ENCODE measurements around the gene ING2. TPM values are rescaled to one million over a fixed set of nuclear protein-coding genes. Genes with fewer than 3 reads are reported as not detected.

The ING2 gene
- total RNA-seq, 2 donors from 2014 or later: 9.1 to 11.2 TPM

- DNase-seq (no peak), ATAC-seq (no peak)
- Mint-ChIP-seq H3K36me3 (ENCODE audit: low read depth) (peaks cover 7% of the 10 kb centered on the region), H3K4me3 (peak overlapping the region; percentile 94), H3K27me3 (no peaks in the 10 kb centered on the region), H3K27ac (peak overlapping the region; percentile 89), H3K4me1 (peaks cover 16% of the 10 kb centered on the region)
- no peaks in the 10 kb centered on the region for H3K9me3 ChIP-seq (ENCODE audit: control insufficient read depth, low read length, poor library complexity, severe bottlenecking)
Observed at GRCh38 chr4:183506389-183506735, 1.5 kb downstream of the ING2 start.

- peaks cover 7% of the 10 kb centered on the region for H3K36me3 Mint-ChIP-seq (ENCODE audit: low read depth)
- H3K27ac Mint-ChIP-seq: peak overlapping the region; percentile 89
- H3K4me1 Mint-ChIP-seq: peaks cover 14% of the 10 kb centered on the region
- DNase-seq (no peak), ATAC-seq (no peak)
- no peak overlapping the region for H3K4me3 Mint-ChIP-seq
- no peaks in the 10 kb centered on the region for H3K9me3 ChIP-seq (ENCODE audit: control insufficient read depth, low read length, poor library complexity, severe bottlenecking)
- H3K27me3 Mint-ChIP-seq: no peaks in the 10 kb centered on the region
Observed at GRCh38 chr4:183507925-183508696, 3.3 kb downstream of the ING2 start.

GRCh38 chr4:183508697-183509335 is 4.0 kb downstream of the ING2 start:
- no peak overlapping the region for H3K27ac Mint-ChIP-seq
- peaks cover 13% of the 10 kb centered on the region for H3K4me1 Mint-ChIP-seq
- H3K9me3 ChIP-seq (ENCODE audit: control insufficient read depth, low read length, poor library complexity, severe bottlenecking): no peaks in the 10 kb centered on the region
- DNase-seq: no peak
- H3K27me3 Mint-ChIP-seq: no peaks in the 10 kb centered on the region
- peaks cover 7% of the 10 kb centered on the region for H3K36me3 Mint-ChIP-seq (ENCODE audit: low read depth)
- H3K4me3 Mint-ChIP-seq: no peak overlapping the region
- ATAC-seq: no peak

GRCh38 chr4:183515411-183515810 is 10.6 kb downstream of the ING2 start:
- ATAC-seq: no peak
- Mint-ChIP-seq H3K4me3 (no peak overlapping the region), H3K4me1 (peaks cover 13% of the 10 kb centered on the region), H3K27ac (no peak overlapping the region), H3K27me3 (no peaks in the 10 kb centered on the region), H3K36me3 (ENCODE audit: low read depth) (peaks cover 6% of the 10 kb centered on the region)
- no peaks in the 10 kb centered on the region for H3K9me3 ChIP-seq (ENCODE audit: control insufficient read depth, low read length, poor library complexity, severe bottlenecking)
- no peak for DNase-seq

DNA sequence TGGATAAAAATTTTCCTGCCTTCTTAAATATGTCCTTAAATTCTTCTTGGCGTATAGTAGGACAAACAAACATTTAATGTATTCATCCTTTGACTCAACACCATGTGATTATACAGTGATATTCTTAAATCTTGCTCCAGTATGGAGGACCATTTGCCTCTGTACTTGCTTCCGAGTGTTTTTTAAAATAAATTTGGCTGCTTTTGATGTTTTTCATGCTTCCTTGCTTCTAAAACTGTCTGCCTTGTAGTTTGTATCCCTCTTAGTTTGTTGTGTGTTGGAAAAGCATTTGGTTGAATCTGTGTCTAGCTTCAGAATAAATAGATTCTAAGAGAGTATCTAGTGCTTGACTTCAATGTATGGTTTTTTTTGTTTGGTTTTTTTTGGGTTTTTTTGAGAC is 12.3 kb downstream of the ING2 start:
- Mint-ChIP-seq H3K27ac (no peak overlapping the region), H3K4me1 (peaks cover 6% of the 10 kb centered on the region), H3K4me3 (no peak overlapping the region), H3K36me3 (ENCODE audit: low read depth) (no peaks in the 10 kb centered on the region), H3K27me3 (no peaks in the 10 kb centered on the region)
- H3K9me3 ChIP-seq (ENCODE audit: control insufficient read depth, low read length, poor library complexity, severe bottlenecking): no peaks in the 10 kb centered on the region
- DNase-seq: no peak
- no peak for ATAC-seq

DNA sequence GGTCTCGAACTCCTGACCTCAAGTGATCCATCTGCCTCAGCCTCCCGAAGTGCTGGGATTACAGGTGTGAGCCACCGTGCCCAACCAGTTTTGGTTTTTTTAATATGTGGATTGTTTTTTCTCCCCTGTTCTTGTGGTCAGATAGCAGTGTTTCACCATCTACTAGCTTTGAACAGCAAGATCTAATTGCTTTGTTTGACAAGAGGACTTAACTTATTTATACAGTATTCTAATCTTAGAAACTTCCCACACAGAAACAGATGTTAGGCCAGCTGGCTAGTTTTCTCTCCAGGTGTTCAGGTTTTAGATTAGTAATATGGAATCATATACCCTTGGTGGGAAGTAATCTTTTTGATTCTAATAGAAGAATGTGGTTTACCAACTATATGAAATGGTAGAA is 12.9 kb downstream of the ING2 start:
- ATAC-seq: no peak
- Mint-ChIP-seq H3K4me1 (peaks cover 8% of the 10 kb centered on the region), H3K36me3 (ENCODE audit: low read depth) (no peaks in the 10 kb centered on the region), H3K27ac (no peak overlapping the region), H3K4me3 (no peak overlapping the region), H3K27me3 (peaks cover 2% of the 10 kb centered on the region)
- no peaks in the 10 kb centered on the region for H3K9me3 ChIP-seq (ENCODE audit: control insufficient read depth, low read length, poor library complexity, severe bottlenecking)
- DNase-seq: no peak

GRCh38 chr4:183522821-183523220 is 18.0 kb downstream of the ING2 start:
- peaks cover 4% of the 10 kb centered on the region for H3K4me1 Mint-ChIP-seq
- H3K36me3 Mint-ChIP-seq (ENCODE audit: low read depth): peaks cover 2% of the 10 kb centered on the region
- peaks cover 14% of the 10 kb centered on the region for H3K27me3 Mint-ChIP-seq
- no peaks in the 10 kb centered on the region for H3K9me3 ChIP-seq (ENCODE audit: control insufficient read depth, low read length, poor library complexity, severe bottlenecking)
- no peak overlapping the region for H3K4me3 Mint-ChIP-seq
- H3K27ac Mint-ChIP-seq: no peak overlapping the region
- DNase-seq (no peak), ATAC-seq (no peak)

- Mint-ChIP-seq H3K27ac (no peak overlapping the region), H3K4me1 (peaks cover 3% of the 10 kb centered on the region), H3K36me3 (ENCODE audit: low read depth) (peaks cover 2% of the 10 kb centered on the region), H3K27me3 (peaks cover 36% of the 10 kb centered on the region), H3K4me3 (no peak overlapping the region)
- no peaks in the 10 kb centered on the region for H3K9me3 ChIP-seq (ENCODE audit: control insufficient read depth, low read length, poor library complexity, severe bottlenecking)
- DNase-seq (no peak), ATAC-seq (no peak)
Observed at GRCh38 chr4:183527326-183527725, 22.5 kb downstream of the ING2 start.

DNA sequence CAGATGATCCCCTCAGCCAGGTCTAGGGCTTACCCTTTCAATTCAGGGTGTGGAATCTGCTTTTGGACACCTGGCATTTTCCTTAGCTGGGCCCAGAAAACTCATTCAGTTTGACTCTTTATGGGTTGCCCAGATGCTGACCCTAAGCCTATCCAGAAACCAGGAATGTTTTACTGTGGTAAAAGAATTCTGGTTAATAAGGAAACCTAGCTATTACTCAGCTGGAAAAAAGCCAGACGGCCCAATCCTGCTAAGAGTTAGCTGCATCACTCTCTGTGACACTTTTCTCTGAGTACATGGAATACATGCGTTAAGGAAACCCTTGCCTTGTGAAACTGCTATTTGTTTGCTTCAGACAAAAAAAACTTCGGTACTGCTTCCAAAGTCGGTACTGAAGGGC is 28.0 kb downstream of the ING2 start:
- Mint-ChIP-seq H3K4me3 (no peak overlapping the region), H3K27me3 (peaks cover 33% of the 10 kb centered on the region), H3K27ac (no peak overlapping the region), H3K4me1 (no peaks in the 10 kb centered on the region), H3K36me3 (ENCODE audit: low read depth) (no peaks in the 10 kb centered on the region)
- no peaks in the 10 kb centered on the region for H3K9me3 ChIP-seq (ENCODE audit: control insufficient read depth, low read length, poor library complexity, severe bottlenecking)
- DNase-seq (no peak), ATAC-seq (no peak)

GRCh38 chr4:183533698-183534097 is 28.8 kb downstream of the ING2 start:
- DNase-seq (no peak), ATAC-seq (no peak)
- peaks cover 42% of the 10 kb centered on the region for H3K27me3 Mint-ChIP-seq
- H3K9me3 ChIP-seq (ENCODE audit: control insufficient read depth, low read length, poor library complexity, severe bottlenecking): no peaks in the 10 kb centered on the region
- H3K36me3 Mint-ChIP-seq (ENCODE audit: low read depth): no peaks in the 10 kb centered on the region
- H3K4me1 Mint-ChIP-seq: no peaks in the 10 kb centered on the region
- no peak overlapping the region for H3K4me3 Mint-ChIP-seq
- no peak overlapping the region for H3K27ac Mint-ChIP-seq

- Mint-ChIP-seq H3K27me3 (peaks cover 27% of the 10 kb centered on the region), H3K27ac (no peak overlapping the region), H3K36me3 (ENCODE audit: low read depth) (peaks cover 3% of the 10 kb centered on the region), H3K4me3 (no peak overlapping the region), H3K4me1 (no peaks in the 10 kb centered on the region)
- no peak for DNase-seq
- no peak for ATAC-seq
- H3K9me3 ChIP-seq (ENCODE audit: control insufficient read depth, low read length, poor library complexity, severe bottlenecking): peaks cover 5% of the 10 kb centered on the region
Observed at GRCh38 chr4:183540410-183541009, 35.7 kb downstream of the ING2 start.

DNA sequence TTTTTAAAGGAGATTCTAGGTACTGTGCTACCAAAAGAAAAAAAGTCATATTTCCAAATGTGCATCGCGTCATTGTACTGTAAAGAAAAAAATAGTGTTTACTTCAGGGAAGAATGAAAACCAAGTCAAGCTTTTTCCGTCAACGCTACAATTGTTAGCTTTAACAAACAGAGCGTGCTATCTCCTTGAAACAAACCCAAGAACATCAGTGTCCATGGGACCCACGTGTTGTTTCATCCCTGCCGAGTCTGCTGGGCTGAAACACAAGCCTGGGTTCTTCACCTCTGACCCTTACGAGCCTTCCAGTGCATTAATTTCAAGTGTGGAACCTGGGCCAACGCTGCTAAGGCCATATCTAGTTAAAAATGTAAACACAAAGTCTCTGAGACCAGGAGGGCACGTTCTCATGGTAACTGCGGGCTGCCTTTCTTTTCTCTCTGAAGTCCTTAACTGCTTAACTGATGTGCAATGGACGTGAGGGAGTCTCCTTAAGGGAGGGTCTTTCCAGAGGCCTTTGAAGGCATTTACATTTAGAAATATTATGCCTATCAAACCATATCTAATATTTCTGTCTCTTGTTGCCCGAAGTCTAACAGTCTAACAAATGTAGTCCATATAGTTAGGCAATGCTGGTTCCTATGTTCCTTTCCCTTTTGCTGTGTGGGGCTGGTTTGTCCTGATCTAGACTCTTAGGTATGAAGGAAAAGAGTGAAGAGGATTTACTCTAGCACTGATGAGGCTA is 36.3 kb downstream of the ING2 start:
- Mint-ChIP-seq H3K27ac (no peak overlapping the region), H3K4me1 (no peaks in the 10 kb centered on the region), H3K36me3 (ENCODE audit: low read depth) (peaks cover 3% of the 10 kb centered on the region), H3K4me3 (no peak overlapping the region), H3K27me3 (peaks cover 27% of the 10 kb centered on the region)
- ATAC-seq: no peak
- H3K9me3 ChIP-seq (ENCODE audit: control insufficient read depth, low read length, poor library complexity, severe bottlenecking): peaks cover 5% of the 10 kb centered on the region
- no peak for DNase-seq

GRCh38 chr4:183541752-183542040 is 36.8 kb downstream of the ING2 start:
- ATAC-seq (no peak), DNase-seq (no peak)
- H3K27ac Mint-ChIP-seq: no peak overlapping the region
- H3K27me3 Mint-ChIP-seq: peaks cover 32% of the 10 kb centered on the region
- H3K4me1 Mint-ChIP-seq: no peaks in the 10 kb centered on the region
- peaks cover 5% of the 10 kb centered on the region for H3K9me3 ChIP-seq (ENCODE audit: control insufficient read depth, low read length, poor library complexity, severe bottlenecking)
- H3K36me3 Mint-ChIP-seq (ENCODE audit: low read depth): peaks cover 5% of the 10 kb centered on the region
- H3K4me3 Mint-ChIP-seq: no peak overlapping the region
